IMR-90 (cell line): ENCODE results near the gene NCR2. TPM values are rescaled to one million over a fixed set of nuclear protein-coding genes. Genes with fewer than 3 reads are reported as not detected.

Experiments used
- ATAC-seq: fragments of 200-7000 bp; cut with Tn5 transposase; 2 replicates; pipeline ENCODE4 v1.9.1; 2020; ENCODE audit warnings: low read depth, mild to moderate bottlenecking, moderate library complexity
- BruUV-seq: library from RNA; stranded (reverse); fragments of 400-500 nt; replicated peaks from 2 replicates; lab custom pipeline; 2021; lab: Mats Ljungman, UMichigan
- CTCF ChIA-PET: fragments of 300-600 bp; formaldehyde crosslinking; extraction: SDS; loops from one replicate; lab custom pipeline; 2021; ENCODE audit warnings: antibody characterized with exemption; lab: Yijun Ruan, JAX
- POLR2A ChIA-PET: fragments of 300-600 bp; sonication (Branson Sonifier 250); formaldehyde crosslinking; loops from one replicate; lab custom pipeline; 2022; ENCODE audit warnings: antibody characterized with exemption; ENCODE audit not compliant: unreplicated experiment; lab: Charles Lee
- DNase-seq: peaks from one replicate; pipeline ENCODE4 v3.0.0; 2013
- H2AFZ ChIP-seq: replicated peaks from 2 replicates; pipeline ENCODE3; 2013; ENCODE audit warnings: low read length, mild to moderate bottlenecking; ENCODE audit not compliant: poor library complexity
- H2AK5ac ChIP-seq: 2 replicates; pipeline ENCODE4 v1.6.1; 2013; ENCODE audit warnings: low read depth, low read length, inconsistent platforms
- H2AK9ac ChIP-seq: replicated peaks from 2 replicates; pipeline ENCODE3; 2013; ENCODE audit warnings: mild to moderate bottlenecking, low read depth, low read length, moderate library complexity; ENCODE audit not compliant: poor library complexity
- H2BK120ac ChIP-seq: 2 replicates; pipeline ENCODE4 v1.6.1; 2013; ENCODE audit warnings: low read depth, low read length, inconsistent platforms
- H2BK15ac ChIP-seq: 3 replicates; pipeline ENCODE4 v1.6.1; 2013; ENCODE audit warnings: low read depth, low read length, inconsistent platforms
- H2BK20ac ChIP-seq: 2 replicates; pipeline ENCODE4 v1.6.1; 2013; ENCODE audit warnings: low read depth, mild to moderate bottlenecking, inconsistent platforms, low read length, moderate library complexity
- H2BK5ac ChIP-seq: 2 replicates; pipeline ENCODE4 v1.6.1; 2013; ENCODE audit warnings: mild to moderate bottlenecking, low read depth, low read length, inconsistent platforms; ENCODE audit not compliant: poor library complexity, severe bottlenecking
- H3K14ac ChIP-seq: replicated peaks from 2 replicates; pipeline ENCODE4 v1.6.1; 2013; ENCODE audit warnings: low read depth, low read length, inconsistent platforms
- H3K18ac ChIP-seq: 2 replicates; pipeline ENCODE4 v1.6.1; 2013; ENCODE audit warnings: low read depth, low read length, control low read depth
- H3K23ac ChIP-seq: 2 replicates; pipeline ENCODE4 v1.6.1; 2013; ENCODE audit warnings: low read depth, low read length, inconsistent platforms
- H3K27ac ChIP-seq: 2 replicates; pipeline ENCODE4 v1.5.1; 2013; ENCODE audit warnings: mild to moderate bottlenecking, control low read depth, low read length; ENCODE audit not compliant: insufficient read depth
- H3K27me3 ChIP-seq: 2 replicates; pipeline ENCODE4 v1.6.1; 2013; ENCODE audit warnings: low read length; ENCODE audit not compliant: control insufficient read depth, insufficient read depth
- H3K36me3 ChIP-seq: 2 replicates; pipeline ENCODE4 v1.6.1; 2013; ENCODE audit warnings: low read length, mixed read lengths; ENCODE audit not compliant: control insufficient read depth, insufficient read depth
- H3K4ac ChIP-seq: 2 replicates; pipeline ENCODE4 v1.6.1; 2013; ENCODE audit warnings: low read depth, low read length, inconsistent platforms
- H3K4me1 ChIP-seq: 2 replicates; pipeline ENCODE4 v1.6.1; 2013; ENCODE audit warnings: low read length, mixed read lengths; ENCODE audit not compliant: control insufficient read depth, insufficient read depth
- H3K4me2 ChIP-seq: 2 replicates; pipeline ENCODE4 v1.6.1; 2013; ENCODE audit warnings: low read depth, mild to moderate bottlenecking, control low read depth, low read length, moderate library complexity
- H3K4me3 ChIP-seq: 2 replicates; pipeline ENCODE4 v1.5.1; 2013; ENCODE audit warnings: low read depth, mild to moderate bottlenecking, control low read depth, low read length, moderate library complexity; ENCODE audit not compliant: insufficient read depth
- H3K56ac ChIP-seq: 2 replicates; pipeline ENCODE4 v1.6.1; 2013; ENCODE audit warnings: low read length, inconsistent platforms; ENCODE audit not compliant: insufficient read depth; ENCODE audit errors: extremely low read depth
- H3K79me1 ChIP-seq, 2 experiments: 2 replicates each; pipeline ENCODE4 v1.6.1; 2013; ENCODE audit warnings: low read length in 2 of 2, inconsistent platforms in 1 of 2, low read depth in 1 of 2
- H3K9ac ChIP-seq: 2 replicates; pipeline ENCODE4 v1.6.1; 2013; ENCODE audit warnings: low read depth, low read length, control low read depth
- H3K9me1 ChIP-seq: 2 replicates; pipeline ENCODE4 v1.6.1; 2013; ENCODE audit warnings: low read length, inconsistent platforms; ENCODE audit not compliant: insufficient read depth
- H3K9me3 ChIP-seq: 2 replicates; pipeline ENCODE4 v1.6.1; 2013; ENCODE audit warnings: low read length; ENCODE audit not compliant: control insufficient read depth, insufficient read depth
- H4K20me1 ChIP-seq: 2 replicates; pipeline ENCODE4 v1.6.1; 2013; ENCODE audit warnings: low read length, inconsistent platforms; ENCODE audit not compliant: insufficient read depth
- H4K5ac ChIP-seq: 2 replicates; pipeline ENCODE4 v1.6.1; 2013; ENCODE audit warnings: mild to moderate bottlenecking, low read depth, low read length, control low read depth
- H4K8ac ChIP-seq, 2 experiments: 2 replicates each; pipeline ENCODE4 v1.6.1; 2013; ENCODE audit warnings: low read depth in 2 of 2, low read length in 2 of 2, control low read depth in 1 of 2, inconsistent platforms in 1 of 2
- H4K91ac ChIP-seq: 2 replicates; pipeline ENCODE4 v1.6.1; 2013; ENCODE audit warnings: low read depth, low read length, inconsistent platforms; ENCODE audit not compliant: insufficient read depth
- FOS ChIP-seq: fragments of 150-350 bp; IDR thresholded peaks from 2 replicates; pipeline ENCODE4 v1.6.1; 2016; ENCODE audit warnings: low read depth, low read length
- RAD21 ChIP-seq: IDR thresholded peaks from 2 replicates; pipeline ENCODE4 v1.6.1; 2012; ENCODE audit warnings: low read length, improper control_type of control experiment
- SMC3 ChIP-seq: fragments of 150-350 bp; IDR thresholded peaks from 2 replicates; pipeline ENCODE4 v1.6.1; 2016; ENCODE audit warnings: low read depth, mild to moderate bottlenecking, antibody characterized with exemption, low read length, moderate library complexity
- WGBS, 2 experiments: methylation state at CpG; one replicate each; pipeline versions ENCODE4 v1.1.5 to v1.1.7; 2013; ENCODE audit warnings: missing lambda C conversion rate in 2 of 2; ENCODE audit not compliant: insufficient read length in 1 of 2; ENCODE audit errors: extremely low coverage in 2 of 2; 5-methylcytosine and 5-hydroxymethylcytosine counted together
- dilution Hi-C: fragments of 300-500 bp; cut with HindIII; formaldehyde crosslinking; loops from one replicate; pipeline ENCODE4 v1.14.3; 2018; ENCODE audit warnings: low sequenced_read_pairs; ENCODE audit not compliant: unreplicated experiment
- in situ Hi-C: fragments of 300-500 bp; cut with MboI; formaldehyde crosslinking; loops from 3 replicates; pipeline ENCODE4 v1.14.3; 2019; ENCODE audit warnings: low sequenced_read_pairs, inconsistent platforms, mixed read lengths
- intact Hi-C: fragments of 100-400 bp; cut with micrococcal nuclease; formaldehyde crosslinking; loops from 2 replicates; pipeline ENCODE4 v1.10.0; 2022
- polyA plus RNA-seq, 3 experiments: library from polyadenylated mRNA; depleted of rRNA; stranded (reverse); fragments of >200 nt; gene quantifications; 2 replicates each; pipeline ENCODE4 v1.2.3, GENCODE V29; 2012; ENCODE audit warnings: low replicate concordance in 1 of 3
- total RNA-seq: library from RNA; depleted of rRNA; stranded (reverse); fragments of >200 nt; gene quantifications from 2 replicates; pipeline ENCODE4 v1.2.3, GENCODE V29; 2012
- TF ChIP-seq, protein P1 (sequence below): conservative IDR thresholded peaks from 2 replicates; pipeline ENCODE4 v1.5.1; 2012; ENCODE audit warnings: mild to moderate bottlenecking, low read depth, low read length, improper control_type of control experiment

NCR2 gene
- total and polyA plus RNA-seq, 2 of the 4 experiments (the other 2 are of a cell fraction): not detected

DNA sequence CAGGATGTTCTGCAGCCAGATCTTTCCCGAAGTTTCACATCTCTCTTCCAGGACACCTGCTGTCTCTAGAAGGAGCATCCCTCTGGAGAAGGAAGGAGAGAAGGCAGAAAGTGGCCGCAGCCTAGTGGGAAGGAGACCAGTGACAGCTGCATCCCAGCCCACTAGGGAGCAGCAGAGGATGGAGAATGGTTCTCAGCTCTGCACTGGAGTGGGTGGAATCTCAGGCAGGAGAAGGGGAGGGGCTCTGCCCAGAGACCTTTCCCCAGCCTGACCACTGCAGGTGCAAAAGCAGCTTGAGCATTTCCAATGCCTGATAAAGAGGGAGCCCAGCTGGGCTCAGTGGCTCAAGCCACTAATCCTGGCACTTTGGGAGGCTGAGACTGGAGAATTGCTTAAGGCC, 32.3 kb downstream of the NCR2 start:
- Histone ChIP-seq H3K4me1 (no peaks in the 10 kb centered on the region; the same call in 1 of the 2 replicates), H4K5ac (no peak overlapping the region), H3K4me3 (no peak overlapping the region), H3K4me2 (no peak overlapping the region), H2AFZ (no peak overlapping the region), H3K4ac (no peak overlapping the region), H4K8ac (no peak overlapping the region), H3K9me1 (no peaks in the 10 kb centered on the region), H4K20me1 (no peaks in the 10 kb centered on the region), H2BK15ac (no peak overlapping the region), H3K27ac (no peak overlapping the region), H3K23ac (no peak overlapping the region), H2BK5ac (no peak overlapping the region), H2BK20ac (no peak overlapping the region), H2AK5ac (no peak overlapping the region), H2AK9ac (no peak overlapping the region), H3K9ac (no peak overlapping the region), H3K79me1 (no peaks in the 10 kb centered on the region), H3K27me3 (peaks cover 29% of the 10 kb centered on the region), H3K18ac (no peak overlapping the region), H3K9me3 (no peaks in the 10 kb centered on the region), H3K36me3 (no peaks in the 10 kb centered on the region), H2BK120ac (no peak overlapping the region), H4K91ac (no peak overlapping the region), H3K14ac (no peak overlapping the region), H3K56ac (no peak overlapping the region)
- BruUV-seq: no TSS peak
- DNase-seq (peak; percentile 48), ATAC-seq (peak; percentile 82)
- dilution Hi-C loops: no loop called here
- ChIA-PET CTCF (interaction anchor here (1.0 to 1.6 kb wide), 5 partner anchors 18 to 314 kb away, joined by 3 to 8 read pairs (median 3); no protein-coding TSS in a partner anchor), POLR2A (no interaction called here)
- in situ Hi-C loops: loop anchor here (5.0 kb wide), 1 partner anchor 315 kb away; no protein-coding TSS in a partner anchor
- intact Hi-C loops: loop anchor here (10.0 kb wide), 1 partner anchor 677 kb away; no protein-coding TSS in a partner anchor
- TF ChIP-seq FOS (no peak), RAD21 (peak; percentile 79), SMC3 (peak; percentile 58)
- TF ChIP-seq, protein P1, sequence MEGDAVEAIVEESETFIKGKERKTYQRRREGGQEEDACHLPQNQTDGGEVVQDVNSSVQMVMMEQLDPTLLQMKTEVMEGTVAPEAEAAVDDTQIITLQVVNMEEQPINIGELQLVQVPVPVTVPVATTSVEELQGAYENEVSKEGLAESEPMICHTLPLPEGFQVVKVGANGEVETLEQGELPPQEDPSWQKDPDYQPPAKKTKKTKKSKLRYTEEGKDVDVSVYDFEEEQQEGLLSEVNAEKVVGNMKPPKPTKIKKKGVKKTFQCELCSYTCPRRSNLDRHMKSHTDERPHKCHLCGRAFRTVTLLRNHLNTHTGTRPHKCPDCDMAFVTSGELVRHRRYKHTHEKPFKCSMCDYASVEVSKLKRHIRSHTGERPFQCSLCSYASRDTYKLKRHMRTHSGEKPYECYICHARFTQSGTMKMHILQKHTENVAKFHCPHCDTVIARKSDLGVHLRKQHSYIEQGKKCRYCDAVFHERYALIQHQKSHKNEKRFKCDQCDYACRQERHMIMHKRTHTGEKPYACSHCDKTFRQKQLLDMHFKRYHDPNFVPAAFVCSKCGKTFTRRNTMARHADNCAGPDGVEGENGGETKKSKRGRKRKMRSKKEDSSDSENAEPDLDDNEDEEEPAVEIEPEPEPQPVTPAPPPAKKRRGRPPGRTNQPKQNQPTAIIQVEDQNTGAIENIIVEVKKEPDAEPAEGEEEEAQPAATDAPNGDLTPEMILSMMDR: peak; percentile 77
- WGBS, 2 experiments: no CpG with 5 or more reads among the region's 2 CpGs
